Stimulated activated CD8-positive, alpha-beta memory T cell treated with anti-CD3 and anti-CD28 coated beads, Interleukin-4, amount 100 ng/mL, for 48 hours (primary cell): ENCODE data around the gene KRT13.

Source experiments
- DNase-seq: peaks from one replicate; pipeline ENCODE4 v3.0.0-alpha.2; 2020

KRT13 gene

DNA sequence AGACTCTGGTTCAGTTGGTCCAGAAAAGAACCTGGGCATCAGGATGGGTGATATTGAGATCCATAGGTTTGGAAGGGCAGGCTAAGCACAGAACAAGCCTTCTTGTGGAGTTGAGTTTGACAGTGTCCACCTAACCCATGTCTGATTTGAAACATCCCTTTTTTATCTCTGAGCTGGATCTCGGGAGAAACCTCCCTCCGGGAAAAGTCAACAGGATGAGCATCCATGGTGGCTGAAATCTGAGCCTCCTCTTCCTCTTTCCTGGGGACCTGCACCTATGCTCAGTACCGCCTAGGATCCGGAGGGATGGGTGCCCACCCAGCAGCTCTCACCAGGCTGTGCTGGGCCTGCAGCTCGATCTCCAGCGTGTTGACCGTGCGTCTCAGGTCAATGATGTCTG lies 41.7 kb downstream of the KRT13 start:
- no peak for DNase-seq

DNA sequence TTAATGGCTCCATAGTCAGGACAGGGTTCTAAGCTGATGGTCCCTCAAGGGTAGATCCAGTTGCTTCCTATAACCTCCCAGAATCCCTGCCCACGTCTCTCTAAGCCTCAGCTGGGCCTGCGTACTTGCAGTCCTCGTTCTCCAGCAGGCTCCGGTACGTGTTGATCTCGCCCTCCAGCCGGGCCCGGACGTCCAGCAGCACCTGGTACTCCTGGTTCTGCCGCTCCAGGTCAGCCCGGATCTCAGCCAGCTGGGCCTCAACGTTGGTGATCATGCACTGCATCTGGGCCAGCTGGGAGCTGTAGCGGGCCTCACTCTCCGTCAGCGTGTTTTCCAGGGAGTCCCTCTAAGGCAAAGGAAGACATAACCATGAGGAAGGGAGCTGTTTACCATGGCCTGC lies 42.7 kb downstream of the KRT13 start:
- DNase-seq = no peak

DNA sequence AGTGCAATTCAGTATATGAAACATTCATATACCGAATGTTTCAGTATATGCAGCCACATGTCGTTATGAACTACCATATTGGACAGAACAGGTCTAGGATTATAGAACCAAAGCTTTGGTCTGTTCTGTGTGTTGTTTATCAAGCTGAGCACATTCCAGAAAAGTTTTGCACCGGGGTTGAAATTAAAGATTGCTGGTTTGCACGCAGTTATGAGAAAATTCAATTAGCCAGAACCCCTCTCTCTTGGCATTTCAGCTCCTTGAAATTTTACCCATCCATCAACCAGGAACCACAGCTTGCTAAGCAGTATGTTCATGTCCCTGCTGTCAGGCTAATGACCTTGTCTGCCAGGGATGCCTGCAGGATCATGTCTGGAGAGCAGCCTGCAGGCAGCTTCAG lies 47.7 kb downstream of the KRT13 start:
- DNase-seq = no peak

DNA sequence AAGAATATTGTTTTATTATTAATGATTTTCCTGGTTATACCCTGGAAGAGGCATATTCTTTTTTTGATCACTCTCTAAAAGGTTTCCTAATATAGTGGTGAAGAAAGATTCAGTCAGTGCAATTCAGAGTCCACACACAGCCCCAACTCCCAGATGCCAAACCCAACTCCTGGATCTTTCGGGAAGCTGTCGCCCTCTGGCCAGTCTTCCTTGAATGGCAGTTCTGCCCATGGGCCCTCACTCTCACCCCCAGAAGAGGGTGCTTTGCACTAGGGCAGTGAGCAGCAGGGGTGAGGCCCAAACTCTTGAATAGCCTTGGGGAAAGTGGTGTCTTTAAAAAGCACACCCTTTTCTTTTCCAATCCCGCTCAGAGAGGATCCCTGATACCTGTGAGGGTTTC lies 49.2 kb downstream of the KRT13 start:
- DNase-seq = no peak

DNA sequence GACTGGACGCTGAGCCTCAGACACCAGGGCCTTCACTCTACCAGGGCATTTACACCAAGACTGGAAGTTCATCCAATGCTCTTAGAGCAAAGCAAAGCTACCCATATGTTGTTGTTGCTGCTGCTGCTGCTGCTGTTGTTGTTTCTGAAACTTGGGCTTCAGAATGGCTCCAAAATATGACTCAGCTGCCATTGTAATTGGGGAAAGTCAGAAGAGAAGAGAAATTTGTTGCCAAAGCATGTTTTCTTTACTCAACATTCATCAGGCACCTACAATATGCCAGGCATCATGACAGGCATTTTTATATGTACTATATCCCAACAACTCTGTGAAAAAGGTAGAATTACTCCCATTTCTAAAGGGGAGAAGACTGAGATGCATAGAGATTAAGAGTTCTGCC lies 50.2 kb downstream of the KRT13 start:
- DNase-seq = no peak

DNA sequence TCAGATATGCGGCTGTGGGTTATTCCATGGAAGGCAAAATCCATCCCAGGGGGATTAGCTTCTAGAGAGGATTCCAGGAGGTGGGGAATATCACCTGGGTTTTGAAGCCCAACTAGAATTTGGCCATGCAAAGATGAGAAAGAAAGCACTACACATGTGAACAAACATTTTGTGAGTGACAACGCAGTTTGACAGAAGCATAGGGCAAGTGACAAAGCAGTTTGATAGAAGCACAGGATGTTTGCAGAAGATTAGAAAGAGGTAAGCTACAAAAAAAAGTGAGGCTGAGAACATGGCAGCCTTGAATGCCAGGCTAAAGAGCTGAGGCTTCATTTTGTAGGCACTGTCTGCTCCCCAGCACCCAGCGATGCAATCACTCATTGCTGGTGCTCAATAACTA lies 52.3 kb downstream of the KRT13 start:
- no peak for DNase-seq

DNA sequence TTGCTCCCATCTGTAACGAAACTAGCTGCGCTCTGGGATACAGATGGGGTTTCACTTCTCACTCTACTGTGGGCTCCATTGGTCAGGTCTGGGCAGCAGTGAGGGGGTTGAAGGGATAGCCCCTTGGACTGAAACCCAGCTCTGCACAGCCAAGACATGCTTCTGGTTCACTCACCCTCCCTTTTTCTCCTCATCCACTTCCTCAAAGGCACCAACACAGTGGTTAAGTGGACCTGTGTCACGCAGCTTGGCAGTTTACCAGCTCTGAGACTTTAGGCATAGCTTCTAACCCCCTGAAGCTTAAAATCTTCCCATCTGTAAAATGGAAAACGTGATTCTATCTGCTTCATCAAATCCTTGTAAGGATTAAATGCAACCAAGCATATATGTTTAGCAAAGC lies 53.1 kb downstream of the KRT13 start:
- DNase-seq = no peak

DNA sequence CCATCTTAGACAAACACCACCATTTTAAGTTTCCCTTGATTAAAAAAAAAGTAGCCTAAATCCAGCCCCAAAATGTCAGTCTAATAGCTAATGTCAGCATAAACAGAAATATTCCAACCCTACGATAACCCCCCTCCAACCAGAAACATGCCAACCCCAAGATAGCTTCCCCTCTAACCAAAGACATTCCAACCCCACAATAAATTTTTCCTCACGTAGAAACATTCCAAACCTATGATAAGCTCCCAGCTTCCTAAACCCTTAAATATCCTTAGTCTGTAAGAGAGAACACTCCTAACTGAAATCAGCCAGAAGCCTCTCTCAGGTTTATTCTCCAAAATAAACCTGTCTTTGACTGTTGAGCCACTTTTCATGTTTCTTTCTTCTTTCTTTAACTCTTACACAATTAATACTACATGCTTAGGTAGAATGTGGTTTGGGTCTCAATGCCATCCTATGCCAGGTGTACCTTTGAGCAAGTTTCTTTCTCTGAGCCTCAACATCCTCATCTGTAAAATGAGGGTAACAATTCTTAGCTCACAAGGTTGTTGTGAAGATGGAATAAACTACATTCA lies 54.2 kb downstream of the KRT13 start:
- DNase-seq = no peak
